ENCODE results near the gene CABLES1.

GRCh38 chr18:23194997-23195957 lies 60.0 kb downstream of the CABLES1 start:
- TF ChIP-seq EZH2 (IDR thresholded peaks at IDR 0.05; ENCODE audit: insufficient read depth, poor library complexity, severe bottlenecking): no peak
- no peak for TF ChIP-seq EZH2phosphoT487 (IDR thresholded peaks at IDR 0.05; ENCODE audit: insufficient read depth, low read depth)

All from GM23248 (cell line).